H1 (cell line): ENCODE data around the gene SAT2. TPM values are rescaled to one million over a fixed set of nuclear protein-coding genes. Genes with fewer than 3 reads are reported as not detected.

Experiments used
- CTCF ChIA-PET: fragments of 300-600 bp; sonication (Branson Sonifier 250); formaldehyde crosslinking; loops from one replicate; lab custom pipeline; 2021; ENCODE audit not compliant: partially characterized antibody; lab: Charles Lee
- POLR2A ChIA-PET: fragments of 300-600 bp; sonication (Branson Sonifier 250); formaldehyde crosslinking; loops from one replicate; lab custom pipeline; 2021; ENCODE audit warnings: inconsistent platforms; ENCODE audit not compliant: partially characterized antibody; lab: Charles Lee
- DNase-seq, 2 experiments: peaks; one replicate each; pipeline versions ENCODE4 v3.0.0 to v3.0.0-alpha.2; 2010 to 2022; ENCODE audit warnings: low spot score in 2 of 2, low read depth in 1 of 2, mixed read lengths in 1 of 2
- FAIRE-seq: peaks from 2 replicates; lab custom pipeline; 2011; peaks lifted over from hg19 to GRCh38; lab: Jason Lieb, UNC
- H2AFZ ChIP-seq: 2 replicates; pipeline ENCODE4 v1.8.1; 2012; ENCODE audit warnings: low read length, inconsistent platforms
- H2AK5ac ChIP-seq: 2 replicates; pipeline ENCODE4 v1.6.1; 2013; ENCODE audit warnings: low read depth, low read length
- H2BK120ac ChIP-seq: replicated peaks from 2 replicates; pipeline ENCODE3; 2013; ENCODE audit warnings: low read depth, low read length, inconsistent platforms
- H2BK12ac ChIP-seq: 2 replicates; pipeline ENCODE4 v1.6.1; 2013; ENCODE audit warnings: low read depth, low read length
- H2BK15ac ChIP-seq: 2 replicates; pipeline ENCODE4 v1.6.1; 2013; ENCODE audit warnings: low read length
- H2BK20ac ChIP-seq: 2 replicates; pipeline ENCODE4 v1.6.1; 2013; ENCODE audit warnings: low read length
- H2BK5ac ChIP-seq: 2 replicates; pipeline ENCODE4 v1.6.1; 2013; ENCODE audit warnings: low read depth, low read length
- H3K14ac ChIP-seq: 2 replicates; pipeline ENCODE4 v1.6.1; 2013; ENCODE audit warnings: inconsistent platforms; ENCODE audit not compliant: insufficient read length
- H3K18ac ChIP-seq: 2 replicates; pipeline ENCODE4 v1.6.1; 2013; ENCODE audit warnings: low read length; ENCODE audit errors: extremely low read depth
- H3K23ac ChIP-seq: 2 replicates; pipeline ENCODE4 v1.6.1; 2013; ENCODE audit warnings: inconsistent platforms; ENCODE audit not compliant: insufficient read length
- H3K23me2 ChIP-seq: 2 replicates; pipeline ENCODE4 v1.6.1; 2013; ENCODE audit warnings: low read depth, low read length
- H3K27ac ChIP-seq: 2 replicates; pipeline ENCODE4 v1.6.1; 2011; ENCODE audit warnings: low read depth, low read length, inconsistent platforms
- H3K27me3 ChIP-seq, 4 experiments: replicated peaks in 1 of 4; 1 replicate in 1 of 4; 2 replicates in 3 of 4; pipeline versions ENCODE4 v1.6.1 to v1.8.1; 2011 to 2013; ENCODE audit warnings: low read length in 3 of 4, mild to moderate bottlenecking in 3 of 4, inconsistent platforms in 2 of 4, mixed read lengths in 2 of 4, moderate library complexity in 1 of 4; ENCODE audit not compliant: control insufficient read depth in 3 of 4, insufficient read depth in 3 of 4; ENCODE audit errors: extremely low read depth in 1 of 4
- H3K36me3 ChIP-seq, 4 experiments: 2 replicates each; pipeline versions ENCODE4 v1.6.1 to v1.8.1; 2011 to 2013; ENCODE audit warnings: mild to moderate bottlenecking in 4 of 4, low read length in 3 of 4, moderate library complexity in 2 of 4, control low read depth in 1 of 4, inconsistent platforms in 1 of 4; ENCODE audit not compliant: insufficient read depth in 4 of 4, control insufficient read depth in 2 of 4
- H3K4ac ChIP-seq: replicated peaks from 2 replicates; pipeline ENCODE3; 2013; ENCODE audit warnings: low read length, low read depth, mixed read lengths, inconsistent platforms; ENCODE audit not compliant: insufficient read length
- H3K4me1 ChIP-seq, 4 experiments: replicated peaks in 1 of 4; 1 replicate in 1 of 4; 2 replicates in 3 of 4; pipeline versions ENCODE4 v1.6.1 to v1.8.1; 2011 to 2013; ENCODE audit warnings: low read length in 3 of 4, inconsistent platforms in 2 of 4, mixed read lengths in 1 of 4; ENCODE audit not compliant: insufficient read depth in 4 of 4, control insufficient read depth in 3 of 4
- H3K4me2 ChIP-seq, 2 experiments: 2 replicates each; pipeline versions ENCODE4 v1.6.1 to v1.8.1; 2011 to 2013; ENCODE audit warnings: low read depth in 2 of 2, low read length in 2 of 2, control low read depth in 1 of 2, inconsistent platforms in 1 of 2, mild to moderate bottlenecking in 1 of 2; ENCODE audit not compliant: insufficient read depth in 1 of 2
- H3K4me3 ChIP-seq, 4 experiments: fragments of 200-600, 300-600 bp in 1 of 4; sonication (generic), shearing (Covaris generic), sonication (Bioruptor Twin) in 1 of 4; 2 replicates each; pipeline versions ENCODE4 v1.5.1 to v1.8.1; 2011 to 2016; ENCODE audit warnings: low read length in 4 of 4, low read depth in 3 of 4, control low read depth in 2 of 4, inconsistent platforms in 2 of 4, mild to moderate bottlenecking in 2 of 4, mixed read lengths in 1 of 4, moderate library complexity in 1 of 4; ENCODE audit not compliant: insufficient read depth in 2 of 4; ENCODE audit errors: extremely low read depth in 1 of 4
- H3K56ac ChIP-seq: replicated peaks from 2 replicates; pipeline ENCODE3; 2013; ENCODE audit warnings: low read depth, mild to moderate bottlenecking, mixed read lengths, low read length, inconsistent platforms; ENCODE audit not compliant: insufficient read length
- H3K79me1 ChIP-seq: 2 replicates; pipeline ENCODE4 v1.6.1; 2013; ENCODE audit warnings: low read depth, low read length, control low read depth
- H3K79me2 ChIP-seq, 2 experiments: 2 replicates each; pipeline versions ENCODE4 v1.6.1 to v1.8.1; 2012 to 2013; ENCODE audit warnings: low read length in 2 of 2, mild to moderate bottlenecking in 2 of 2, inconsistent platforms in 1 of 2; ENCODE audit not compliant: insufficient read depth in 2 of 2, control insufficient read depth in 1 of 2
- H3K9ac ChIP-seq, 4 experiments: replicated peaks in 1 of 4; 1 replicate in 1 of 4; 2 replicates in 3 of 4; pipeline versions ENCODE4 v1.6.1 to v1.8.1; 2011 to 2013; ENCODE audit warnings: low read depth in 3 of 4, low read length in 3 of 4, control low read depth in 2 of 4, mild to moderate bottlenecking in 2 of 4, moderate library complexity in 2 of 4, inconsistent platforms in 1 of 4; ENCODE audit errors: extremely low read depth in 1 of 4
- H3K9me3 ChIP-seq, 2 experiments: 2 replicates each; pipeline versions ENCODE4 v1.6.1 to v1.8.1; 2012 to 2013; ENCODE audit warnings: mild to moderate bottlenecking in 2 of 2, moderate library complexity in 2 of 2, control low read depth in 1 of 2, inconsistent platforms in 1 of 2, low read depth in 1 of 2, low read length in 1 of 2, mixed read lengths in 1 of 2; ENCODE audit not compliant: insufficient read depth in 2 of 2
- H4K20me1 ChIP-seq, 2 experiments: replicated peaks in 1 of 2; 2 replicates each; pipeline versions ENCODE3 to v1.8.1; 2011 to 2013; ENCODE audit warnings: inconsistent platforms in 2 of 2, low read length in 2 of 2, mild to moderate bottlenecking in 1 of 2; ENCODE audit not compliant: insufficient read depth in 2 of 2, control insufficient read depth in 1 of 2
- H4K5ac ChIP-seq: 2 replicates; pipeline ENCODE4 v1.6.1; 2013; ENCODE audit warnings: low read length, low read depth, mixed read lengths, inconsistent platforms; ENCODE audit not compliant: insufficient read length
- H4K8ac ChIP-seq: 2 replicates; pipeline ENCODE4 v1.8.0; 2013; ENCODE audit warnings: mild to moderate bottlenecking, moderate library complexity, low read length, inconsistent platforms; ENCODE audit not compliant: insufficient read depth; ENCODE audit errors: extremely low read depth
- H4K91ac ChIP-seq: replicated peaks from 2 replicates; pipeline ENCODE3; 2013; ENCODE audit warnings: low read length, mixed read lengths, inconsistent platforms; ENCODE audit not compliant: insufficient read length
- BCL11A ChIP-seq, 2 experiments: IDR thresholded peaks; one replicate each; pipeline ENCODE4 v1.6.1; 2011; ENCODE audit warnings: low read depth in 2 of 2, low read length in 2 of 2, mild to moderate bottlenecking in 2 of 2
- BRCA1 ChIP-seq: IDR thresholded peaks from 2 replicates; pipeline ENCODE4 v1.6.1; 2012; ENCODE audit warnings: low read depth, low read length, improper control_type of control experiment
- CBX8 ChIP-seq: fragments of 300-800, 300-1000 bp; sonication (generic); IDR thresholded peaks from 2 replicates; pipeline ENCODE4 v1.7.1; 2016; ENCODE audit warnings: low read depth, low read length, borderline replicate concordance
- CREB1 ChIP-seq: IDR thresholded peaks from 2 replicates; pipeline ENCODE4 v1.6.1; 2012; ENCODE audit warnings: inconsistent platforms
- EGR1 ChIP-seq: IDR thresholded peaks from 2 replicates; pipeline ENCODE4 v1.6.1; 2011; ENCODE audit warnings: low read depth, low read length, borderline replicate concordance
- EZH2 ChIP-seq: fragments of 200-600 bp; sonication (generic); IDR thresholded peaks from 2 replicates; pipeline ENCODE4 v1.7.1; 2012; ENCODE audit warnings: low read depth, mild to moderate bottlenecking, moderate library complexity, low read length, inconsistent platforms; ENCODE audit not compliant: severe bottlenecking
- JUND ChIP-seq: IDR thresholded peaks from 2 replicates; pipeline ENCODE4 v1.6.1; 2011; ENCODE audit warnings: mild to moderate bottlenecking, improper control_type of control experiment, low read length
- NANOG ChIP-seq: IDR thresholded peaks from 2 replicates; pipeline ENCODE4 v1.6.1; 2011; ENCODE audit warnings: low read length, low read depth, mild to moderate bottlenecking, inconsistent platforms; ENCODE audit not compliant: insufficient read depth, poor library complexity, severe bottlenecking
- SUZ12 ChIP-seq: fragments of 200-600 bp; sonication (generic); IDR thresholded peaks from 2 replicates; pipeline ENCODE4 v1.6.1; 2012; ENCODE audit warnings: mild to moderate bottlenecking, inconsistent platforms, low read length, moderate library complexity, mixed read lengths
- TEAD4 ChIP-seq: IDR thresholded peaks from 2 replicates; pipeline ENCODE4 v1.6.1; 2012; ENCODE audit warnings: low read depth, low read length, inconsistent platforms, mixed read lengths
- WGBS, 2 experiments: shearing (Covaris generic) in 1 of 2; methylation state at CpG; one replicate each; pipeline versions ENCODE4 v1.1.6 to v1.1.7; 2013 to 2015; ENCODE audit warnings: low lambda C conversion rate in 2 of 2, mixed read lengths in 2 of 2, inconsistent platforms in 1 of 2, low coverage in 1 of 2, missing lambda C conversion rate in 1 of 2; ENCODE audit not compliant: insufficient replicate concordance in 2 of 2, insufficient coverage in 1 of 2, insufficient read length in 1 of 2; ENCODE audit errors: extremely low coverage in 1 of 2, missing lambda C conversion rate in 1 of 2; 5-methylcytosine and 5-hydroxymethylcytosine counted together
- polyA plus RNA-seq, 7 experiments: library from polyadenylated mRNA; depleted of rRNA in 3 of 7; stranded (reverse) in 5 of 7; unstranded in 2 of 7; fragments of >200 nt in 5 of 7; fragments of 200-250 nt in 2 of 7; gene quantifications; 1 replicate in 5 of 7; 2 replicates in 1 of 7; 4 replicates in 1 of 7; pipeline versions ENCODE4 v1.2.1 to v1.2.3, GENCODE V29; 2011 to 2013; ENCODE audit warnings: missing spikeins in 2 of 7, mixed read lengths in 2 of 7
- total RNA-seq: library from RNA; stranded (reverse); fragmentation: NEBNext Ultra II Directional; extraction: Animal tissue kit (Norgen Biotek cat#: 25700); gene quantifications from 2 replicates; pipeline ENCODE4 v1.2.1, GENCODE V29; 2021
- TF ChIP-seq, protein P1 (sequence below): IDR thresholded peaks from 2 replicates; pipeline ENCODE4 v1.6.1; 2012; ENCODE audit warnings: inconsistent platforms

SAT2 gene
- total and polyA plus RNA-seq, 2 of the 8 experiments (the other 6 are each of a cell fraction or from before 2014, with no cell fraction given), result 36.4 to 72.3 TPM

DNA sequence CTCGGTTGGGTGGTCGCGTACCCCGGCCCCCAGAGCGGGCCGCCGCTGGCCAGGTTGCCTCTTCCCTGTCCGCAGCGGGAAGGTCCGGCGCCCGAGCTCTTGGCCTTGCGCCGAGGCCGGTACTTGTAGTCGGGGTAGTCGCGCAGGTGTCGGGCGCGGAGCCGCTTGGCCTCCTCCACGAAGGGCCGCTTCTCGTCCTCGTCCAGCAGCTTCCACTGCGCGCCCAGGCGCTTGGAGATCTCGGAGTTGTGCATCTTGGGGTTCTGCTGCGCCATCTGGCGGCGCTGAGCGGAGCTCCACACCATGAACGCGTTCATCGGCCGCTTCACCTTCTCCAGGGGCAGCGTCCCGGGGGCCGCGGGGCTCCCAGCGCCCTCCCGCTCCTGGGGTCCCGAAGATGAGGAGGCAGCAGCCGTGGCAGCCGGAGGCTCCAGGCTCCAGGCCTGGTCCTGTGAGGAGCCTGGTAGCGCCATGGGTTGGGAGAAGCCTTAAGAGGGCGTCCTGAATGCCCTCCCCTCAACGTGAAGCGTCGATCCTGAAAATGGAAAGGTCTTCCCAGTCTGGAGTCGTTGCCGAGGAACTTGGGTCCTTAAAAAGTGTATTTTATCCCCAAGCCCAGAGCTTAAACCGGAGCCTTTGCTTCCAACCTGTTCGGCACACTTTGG lies 38.3 kb downstream of the SAT2 start:
- Histone ChIP-seq H3K18ac (peak overlapping the region; percentile 71), H3K79me1 (no peaks in the 10 kb centered on the region; the same call in none of the 2 replicates), H3K56ac (no peak overlapping the region), H4K8ac (peak overlapping the region; percentile 41), H2BK15ac (no peak overlapping the region), H2BK120ac (no peak overlapping the region), H3K4ac (no peak overlapping the region), H3K14ac (no peak overlapping the region), H3K79me2 (no peaks in the 10 kb centered on the region), H3K4me1 (peaks cover 6 to 23% (median 18%) of the 10 kb centered on the region in 4 experiments), H2BK20ac (no peak overlapping the region), H3K9me3 (no peaks in the 10 kb centered on the region), H3K27me3 (no peaks in the 10 kb centered on the region), H3K27ac (no peak overlapping the region), H3K4me2 (peak overlapping the region; percentile 71 to 85), H2BK12ac (no peak overlapping the region), H3K4me3 (peak overlapping the region; percentile 59 to 73 (median 69)), H3K23me2 (peaks cover 17% of the 10 kb centered on the region; the same call in 1 of the 2 replicates), H3K9ac (peak overlapping the region in 3 of 4 experiments; percentile 34 to 63 (median 40); a peak in 6 of 7 replicates), H2AFZ (no peak overlapping the region), H4K5ac (peak overlapping the region; percentile 45), H2AK5ac (no peak overlapping the region), H2BK5ac (peak overlapping the region; percentile 63), H3K36me3 (peaks cover 12 to 39% (median 24%) of the 10 kb centered on the region in 4 experiments; a peak in 7 of 8 replicates), H4K20me1 (peaks cover 0 to 2% of the 10 kb centered on the region in 2 experiments), H4K91ac (peak overlapping the region; percentile 3), H3K23ac (no peak overlapping the region)
- DNase-seq (peak in 1 of 2 experiments; percentile 91), FAIRE-seq (no peak)
- POLR2A ChIA-PET, result interaction anchor here (0.5 to 28.5 kb wide), 38 partner anchors 9 to 353 kb away, joined by 3 to 1144 read pairs (median 4); partner anchors contain the start of genes ATP1B2, CD68, DNAH2 and EFNB3
- WGBS, 2 experiments, result 12% methylated on average over 56 of the region's 56 CpGs; no CpG with 5 or more reads in 1 of the 2 experiments
- CTCF ChIA-PET, result interaction anchor here (0.6 to 2.8 kb wide), 40 partner anchors 9 to 416 kb away, joined by 3 to 24 read pairs (median 4); partner anchors contain the start of genes ACAP1, CD68, FXR2 and PLSCR3
- TF ChIP-seq EGR1, result no peak
- no peak for TF ChIP-seq CBX8
- 0 out of 2 replicates have a peak, but pooled peaks have one; percentile 23 for TF ChIP-seq SUZ12
- 0 out of 2 replicates have a peak, but pooled peaks have one; percentile 42 for TF ChIP-seq CREB1
- TF ChIP-seq BCL11A (IDR thresholded peaks at IDR 0.05; ENCODE audit: low read depth in 2 of 2, low read length in 2 of 2), result no peak
- no peak for TF ChIP-seq NANOG
- TF ChIP-seq TEAD4, result no peak
- TF ChIP-seq, protein P1, sequence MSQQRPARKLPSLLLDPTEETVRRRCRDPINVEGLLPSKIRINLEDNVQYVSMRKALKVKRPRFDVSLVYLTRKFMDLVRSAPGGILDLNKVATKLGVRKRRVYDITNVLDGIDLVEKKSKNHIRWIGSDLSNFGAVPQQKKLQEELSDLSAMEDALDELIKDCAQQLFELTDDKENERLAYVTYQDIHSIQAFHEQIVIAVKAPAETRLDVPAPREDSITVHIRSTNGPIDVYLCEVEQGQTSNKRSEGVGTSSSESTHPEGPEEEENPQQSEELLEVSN, result 0 out of 2 replicates have a peak, but pooled peaks have one; percentile 7
- no peak for TF ChIP-seq BRCA1
- TF ChIP-seq JUND, result no peak
- no peak for TF ChIP-seq EZH2
